ENCODE results near the gene KCP.

DNA sequence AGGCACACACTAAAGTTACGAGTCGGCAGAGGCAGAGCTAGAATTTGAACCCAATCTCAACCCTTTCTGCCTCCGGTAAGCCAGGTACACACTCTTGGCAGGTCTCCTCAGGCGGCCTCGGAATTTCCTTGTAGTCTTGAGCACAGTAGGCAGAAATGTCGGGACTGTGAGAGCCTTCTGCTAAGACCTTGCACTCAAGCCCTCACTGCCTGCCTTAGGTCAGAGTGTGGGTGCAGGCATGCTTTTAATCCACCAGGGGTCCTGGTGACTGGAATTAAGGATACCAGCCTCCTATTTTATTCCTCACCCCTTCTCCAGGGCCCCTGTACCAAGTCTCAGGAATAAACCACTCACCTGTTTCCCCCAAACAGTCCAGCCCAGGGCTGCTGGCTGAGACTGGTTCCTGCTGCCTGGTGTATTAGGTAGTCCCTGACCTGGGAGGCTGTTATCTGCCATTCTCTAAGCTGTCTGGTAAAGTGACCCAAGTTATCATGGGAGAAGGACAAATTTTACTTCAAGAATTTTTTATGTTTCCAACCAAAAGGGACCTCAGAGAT, 47.0 kb downstream of the KCP start:
- TF ChIP-seq POLR2A (IDR thresholded peaks at IDR 0.05; ENCODE audit: low read depth, low read length) (no peak), POLR2AphosphoS5 (IDR thresholded peaks at IDR 0.05; ENCODE audit: low read depth, low read length) (no peak), TAF1 (IDR thresholded peaks at IDR 0.05; ENCODE audit: borderline replicate concordance, low read depth, low read length) (no peak)

Measured in GM12892 (cell line).